Stimulated activated CD8-positive, alpha-beta memory T cell treated with anti-CD3 and anti-CD28 coated beads, Interleukin-15, amount 100 ng/mL, for 4 hours (primary cell): ENCODE data around the gene HERPUD2.

Source experiments
- DNase-seq, 2 donors: peaks; one replicate each; pipeline ENCODE4 v3.0.0-alpha.2; 2020; ENCODE audit warnings: low read depth in 2 of 2

Gene HERPUD2

GRCh38 chr7:35694784-35695472, at the start of gene HERPUD2:
Gene HERPUD2 (minus strand): TSS chr7:35695135. CDS start chr7:35694330, 805 bp downstream.
- DNase-seq = peak; percentile 78 to 80

DNA sequence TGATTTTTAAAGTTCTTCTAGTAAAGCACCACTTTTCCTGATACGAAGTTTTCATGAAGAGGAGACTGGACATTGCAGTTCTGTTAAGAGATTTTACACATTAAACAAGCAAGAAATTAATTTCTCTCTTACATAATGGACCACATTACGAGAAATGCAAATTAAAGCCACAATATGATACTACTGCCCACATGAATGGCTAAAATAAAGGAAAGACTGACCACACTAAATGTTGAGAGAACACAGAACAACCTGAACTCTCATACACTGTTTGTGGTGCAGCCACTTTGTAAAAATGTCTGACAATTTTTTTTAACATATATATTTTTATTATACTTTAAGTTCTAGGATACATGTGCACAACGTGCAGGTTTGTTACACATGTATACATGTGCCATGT, 44.0 kb upstream of the HERPUD2 start:
- no peak for DNase-seq

DNA sequence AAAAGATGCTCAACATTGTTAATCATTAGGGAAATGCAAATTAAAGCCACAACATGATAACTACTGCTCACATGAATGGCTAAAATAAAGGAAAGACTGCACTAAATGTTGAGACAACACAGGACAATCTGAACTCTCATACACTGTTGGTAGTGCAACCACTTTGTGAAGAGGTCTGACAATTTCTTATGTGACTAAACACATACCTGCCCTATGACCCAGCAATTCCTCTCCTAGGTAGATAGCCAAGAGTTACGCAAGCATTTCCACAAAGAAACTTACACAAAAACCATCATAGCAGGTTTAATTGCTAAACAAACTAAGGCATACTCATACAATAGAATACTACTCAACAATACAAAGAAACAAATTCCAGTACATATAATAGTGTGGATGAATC, 41.8 kb upstream of the HERPUD2 start:
- DNase-seq = no peak

- DNase-seq = no peak
These were observed 40.5 kb upstream of the HERPUD2 start for GRCh38 chr7:35735396-35735795.

- no peak for DNase-seq
These were observed 39.1 kb upstream of the HERPUD2 start for GRCh38 chr7:35734001-35734483.

DNA sequence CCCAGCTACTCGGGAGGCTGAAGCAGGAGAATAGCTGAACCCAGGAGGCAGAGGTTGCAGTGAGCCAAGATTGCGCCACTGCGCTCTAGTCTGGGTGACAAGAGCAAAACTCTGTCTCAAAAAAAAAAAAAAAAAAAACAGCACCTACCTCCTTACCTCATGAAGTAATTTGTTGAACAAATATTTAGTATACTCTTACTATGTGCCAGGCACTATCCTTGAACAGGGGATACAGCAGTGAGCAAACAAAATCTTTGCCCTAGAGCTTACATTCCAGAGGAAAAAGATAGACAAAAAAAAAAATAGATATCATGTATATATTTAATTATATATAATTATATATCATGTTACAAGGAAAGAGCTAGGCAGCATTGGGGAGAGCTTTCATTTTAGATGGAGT, 36.4 kb upstream of the HERPUD2 start:
- DNase-seq = no peak

- peak; percentile 36 to 38 for DNase-seq
These were observed 34.3 kb upstream of the HERPUD2 start for GRCh38 chr7:35729061-35729783.

GRCh38 chr7:35728412-35729060, 33.6 kb upstream of the HERPUD2 start:
- no peak for DNase-seq

- peak in 1 of 2 donors; percentile 7 for DNase-seq
These were observed 32.6 kb upstream of the HERPUD2 start for GRCh38 chr7:35727571-35727970.

DNA sequence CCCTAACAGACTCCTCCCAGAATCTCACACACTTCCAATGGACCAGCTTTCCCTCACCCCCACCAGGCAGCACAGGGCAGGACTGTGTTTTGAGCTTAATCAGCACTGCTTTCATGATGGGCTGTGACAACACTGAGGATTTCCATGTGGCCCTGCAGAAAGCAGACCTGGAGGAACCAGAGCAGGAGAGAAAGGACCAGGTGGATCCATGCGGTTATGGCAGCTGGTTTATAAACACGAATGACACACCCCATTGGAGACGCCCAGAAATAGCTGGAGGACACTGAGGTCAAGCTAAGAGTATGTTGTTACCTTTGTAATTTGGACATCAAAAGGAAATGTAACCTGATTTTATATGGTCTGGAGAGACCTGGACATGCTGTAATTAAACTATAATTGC, 31.7 kb upstream of the HERPUD2 start:
- no peak for DNase-seq

GRCh38 chr7:35725280-35725680, 30.3 kb upstream of the HERPUD2 start:
- DNase-seq = peak; percentile 26 to 27

- no peak for DNase-seq
These were observed 28.1 kb upstream of the HERPUD2 start for GRCh38 chr7:35723011-35723410.

DNA sequence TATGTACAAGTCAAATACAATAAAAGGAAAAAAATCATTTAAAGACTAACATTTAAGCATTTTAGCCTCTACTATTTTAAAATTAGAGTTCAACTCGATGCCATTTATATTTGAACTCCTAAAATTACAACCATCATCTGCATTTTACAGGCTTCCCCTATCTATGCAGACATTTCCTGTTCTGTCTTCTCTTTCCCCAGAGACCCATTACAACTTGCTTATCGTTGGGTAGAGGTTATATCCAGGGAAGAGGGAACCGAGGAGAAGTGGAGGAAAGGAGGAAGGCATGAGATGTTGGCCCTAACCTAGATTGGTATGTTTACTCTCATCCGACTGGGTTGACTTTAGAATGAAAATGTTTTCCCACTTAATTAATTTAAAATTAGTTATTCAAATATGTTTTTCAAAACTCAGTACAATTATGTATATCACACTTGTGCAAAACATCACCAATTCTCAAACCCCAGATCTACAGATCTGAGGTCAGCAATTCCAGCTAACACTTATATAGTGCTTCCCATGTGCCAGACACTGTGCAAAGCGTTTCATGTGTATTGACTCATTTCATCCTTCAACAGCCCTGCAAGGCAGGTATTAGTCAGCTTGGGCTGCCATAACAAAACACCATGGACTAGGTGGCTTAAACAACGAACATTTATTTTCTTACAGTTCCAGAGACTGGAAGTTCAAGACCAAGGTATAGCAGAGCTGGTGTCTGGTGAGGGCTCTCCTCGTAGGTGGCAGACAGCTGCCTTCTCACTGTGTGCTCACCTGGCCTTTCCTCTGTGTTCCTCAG, 27.3 kb upstream of the HERPUD2 start:
- DNase-seq = no peak

DNA sequence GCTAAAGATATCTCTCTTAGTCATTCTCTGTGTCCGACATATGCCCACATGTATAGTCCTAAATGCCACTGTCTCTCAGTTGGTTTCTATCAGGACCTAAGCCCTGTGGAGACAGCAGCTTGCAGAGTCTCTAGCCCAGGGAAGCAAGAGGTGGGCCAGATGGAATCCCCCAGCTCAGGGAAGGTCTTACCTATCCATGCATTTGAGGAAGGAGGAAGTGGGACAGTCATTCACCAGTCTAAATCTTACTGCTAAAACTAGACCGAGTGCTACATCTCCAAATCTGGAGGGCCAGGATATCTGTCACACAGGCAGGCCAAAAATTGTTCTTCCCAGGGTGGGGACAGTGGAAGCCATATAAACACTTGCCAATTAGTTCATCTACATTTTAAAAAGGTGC, 26.4 kb upstream of the HERPUD2 start:
- no peak for DNase-seq

DNA sequence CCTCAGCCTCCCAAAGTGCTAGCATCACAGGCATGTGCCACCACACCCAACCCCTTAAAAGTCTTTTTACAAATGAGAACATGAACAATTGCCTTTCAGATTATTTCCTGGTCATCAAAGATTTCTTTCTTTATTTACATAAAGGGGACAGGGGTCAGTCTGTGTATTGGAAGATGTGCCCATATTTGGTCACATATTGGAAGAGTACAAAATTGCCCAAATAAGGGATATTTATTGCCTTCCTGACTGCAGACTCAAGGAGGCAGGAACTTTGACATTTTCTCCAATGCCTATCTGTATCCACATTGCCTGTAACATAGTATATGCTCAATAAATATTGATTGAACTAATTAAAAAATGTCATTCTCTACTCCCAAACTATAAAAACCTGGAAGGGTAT, 25.9 kb upstream of the HERPUD2 start:
- DNase-seq = no peak

GRCh38 chr7:35720032-35720431, 25.1 kb upstream of the HERPUD2 start:
- no peak for DNase-seq

- DNase-seq = no peak
These were observed 23.1 kb upstream of the HERPUD2 start for GRCh38 chr7:35718047-35718446.

- no peak for DNase-seq
These were observed 22.6 kb upstream of the HERPUD2 start for GRCh38 chr7:35717516-35717915.

- DNase-seq = no peak
These were observed 22.1 kb upstream of the HERPUD2 start for GRCh38 chr7:35717013-35717412.

GRCh38 chr7:35716038-35716803, 21.3 kb upstream of the HERPUD2 start:
- no peak for DNase-seq

- DNase-seq = no peak
These were observed 19.9 kb upstream of the HERPUD2 start for GRCh38 chr7:35714862-35715261.
